H1 (cell line): ENCODE data around the gene MRPL20.
"Not testable (repeated sequence)": the region's sequence is repeated elsewhere in the genome, so short reads cannot be mapped to it uniquely, and the experiment has no call there.

Source experiments
- BACH1 ChIP-seq: IDR thresholded peaks from 2 replicates; pipeline ENCODE4 v1.6.1; 2012; ENCODE audit warnings: low read length, improper control_type of control experiment
- BRCA1 ChIP-seq: IDR thresholded peaks from 2 replicates; pipeline ENCODE4 v1.6.1; 2012; ENCODE audit warnings: low read depth, low read length, improper control_type of control experiment
- CTCF ChIP-seq, 3 experiments: IDR thresholded peaks; 1 replicate in 2 of 3; 2 replicates in 1 of 3; pipeline versions ENCODE4 v1.5.1 to v1.6.1; 2011; ENCODE audit warnings: low read length in 3 of 3, mild to moderate bottlenecking in 3 of 3, inconsistent platforms in 2 of 3, low read depth in 1 of 3, moderate library complexity in 1 of 3; ENCODE audit not compliant: insufficient read depth in 1 of 3; ENCODE audit errors: control extremely low read depth in 1 of 3
- MAX ChIP-seq: IDR thresholded peaks from 2 replicates; pipeline ENCODE4 v1.6.1; 2012; ENCODE audit warnings: inconsistent platforms
- SRF ChIP-seq: IDR thresholded peaks from 2 replicates; pipeline ENCODE4 v1.6.1; 2011; ENCODE audit warnings: mild to moderate bottlenecking, low read depth, low read length, moderate library complexity
- TCF12 ChIP-seq: IDR thresholded peaks from 2 replicates; pipeline ENCODE4 v1.6.1; 2011; ENCODE audit warnings: low read depth, mild to moderate bottlenecking, low read length
- USF2 ChIP-seq: IDR thresholded peaks from 2 replicates; pipeline ENCODE4 v1.6.1; 2011; ENCODE audit warnings: low read length, improper control_type of control experiment

GRCh38 chr1:1446631-1447030 is 39.5 kb upstream of the MRPL20 start:
- TF ChIP-seq CTCF (IDR thresholded peaks at IDR 0.05; ENCODE audit: control extremely low read depth in 1 of 3, insufficient read depth in 1 of 3, low read depth in 1 of 3, low read length in 3 of 3); TCF12; MAX; BRCA1; USF2; SRF; BACH1: not testable (repeated sequence)
